ENCODE measurements around the gene MAP3K5. TPM values are rescaled to one million over a fixed set of nuclear protein-coding genes. Genes with fewer than 3 reads are reported as not detected.

MAP3K5 gene
- polyA plus RNA-seq, 3 donors: 9.6 to 12.0 (median 11.1) TPM

- H3K79me2 ChIP-seq (ENCODE audit: insufficient read depth, low read length): no peaks in the 10 kb centered on the region
- no peak overlapping the region for H3K27ac Mint-ChIP-seq
- no peak overlapping the region for H3K27ac ChIP-seq (ENCODE audit: low read depth in 1 of 2, low read length in 2 of 2)
- no peaks in the 10 kb centered on the region for H3K27me3 ChIP-seq (ENCODE audit: control insufficient read depth in 2 of 2, insufficient read depth in 2 of 2, low read length in 2 of 2)
- whole genome bisulfite sequencing (ENCODE audit: insufficient coverage): 100% methylated on average over 1 of the region's 4 CpGs
- H3K4me2 ChIP-seq (replicated peaks; ENCODE audit: extremely low read depth, low read length, poor library complexity, severe bottlenecking): no peak overlapping the region
- no peaks in the 10 kb centered on the region for H3K9me3 ChIP-seq (replicated peaks in 1 of 2; ENCODE audit: control insufficient read depth in 1 of 2, insufficient read depth in 1 of 2, low read length in 2 of 2)
- H3K4me1 Mint-ChIP-seq: peaks cover 20% of the 10 kb centered on the region
- peaks cover 12 to 19% of the 10 kb centered on the region in 2 donors for H3K4me1 ChIP-seq (ENCODE audit: control insufficient read depth in 1 of 2, insufficient read depth in 2 of 2, low read length in 2 of 2)
- H4K20me1 ChIP-seq (ENCODE audit: insufficient read depth, low read length): no peaks in the 10 kb centered on the region
- H3K27me3 Mint-ChIP-seq (ENCODE audit: low read depth in 3 of 3): peaks cover 3 to 5% (median 3%) of the 10 kb centered on the region in 3 donors
- TF ChIP-seq CTCF (IDR thresholded peaks at IDR 0.05): no peak
- no peak overlapping the region for H3K9ac ChIP-seq (ENCODE audit: insufficient read depth, low read length, poor library complexity, severe bottlenecking)
- no peak overlapping the region for H3K4me3 ChIP-seq (replicated peaks in 1 of 3; ENCODE audit: low read depth in 2 of 3, low read length in 3 of 3)
- no peaks in the 10 kb centered on the region for H3K36me3 Mint-ChIP-seq
- intact Hi-C loops (cut with micrococcal nuclease): no loop called here
- no peaks in the 10 kb centered on the region for H3K9me3 Mint-ChIP-seq
- H3K36me3 ChIP-seq (replicated peaks in 1 of 2; ENCODE audit: control insufficient read depth in 1 of 2, insufficient read depth in 2 of 2, low read length in 2 of 2): no peaks in the 10 kb centered on the region
- H2AFZ ChIP-seq (ENCODE audit: insufficient read depth, low read depth, low read length, poor library complexity, severe bottlenecking): no peak overlapping the region
- no peak overlapping the region for H3K4me3 Mint-ChIP-seq
- DNase-seq: no peak
Measured at GRCh38 chr6:136521911-136522310, 270.4 kb downstream of the MAP3K5 start.

GRCh38 chr6:136521427-136521826 is 270.9 kb downstream of the MAP3K5 start:
- Mint-ChIP-seq H3K27ac (no peak overlapping the region), H3K4me1 (peaks cover 16% of the 10 kb centered on the region), H3K36me3 (no peaks in the 10 kb centered on the region), H3K4me3 (no peak overlapping the region), H3K27me3 (ENCODE audit: low read depth in 3 of 3) (peaks cover 1 to 5% (median 3%) of the 10 kb centered on the region in 3 donors), H3K9me3 (no peaks in the 10 kb centered on the region)
- TF ChIP-seq CTCF (IDR thresholded peaks at IDR 0.05): no peak
- no peak overlapping the region for H3K9ac ChIP-seq (ENCODE audit: insufficient read depth, low read length, poor library complexity, severe bottlenecking)
- DNase-seq: peak in 1 of 3 donors; percentile 4
- no peaks in the 10 kb centered on the region for H3K9me3 ChIP-seq (replicated peaks in 1 of 2; ENCODE audit: control insufficient read depth in 1 of 2, insufficient read depth in 1 of 2, low read length in 2 of 2)
- H3K4me3 ChIP-seq (replicated peaks in 1 of 3; ENCODE audit: low read depth in 2 of 3, low read length in 3 of 3): no peak overlapping the region
- H2AFZ ChIP-seq (ENCODE audit: insufficient read depth, low read depth, low read length, poor library complexity, severe bottlenecking): no peak overlapping the region
- no peak overlapping the region for H3K4me2 ChIP-seq (replicated peaks; ENCODE audit: extremely low read depth, low read length, poor library complexity, severe bottlenecking)
- H3K4me1 ChIP-seq (ENCODE audit: control insufficient read depth in 1 of 2, insufficient read depth in 2 of 2, low read length in 2 of 2): peaks cover 9 to 15% of the 10 kb centered on the region in 2 donors
- H4K20me1 ChIP-seq (ENCODE audit: insufficient read depth, low read length): no peaks in the 10 kb centered on the region
- WGBS (ENCODE audit: insufficient coverage): no CpG with 5 or more reads among the region's 2 CpGs
- H3K36me3 ChIP-seq (replicated peaks in 1 of 2; ENCODE audit: control insufficient read depth in 1 of 2, insufficient read depth in 2 of 2, low read length in 2 of 2): no peaks in the 10 kb centered on the region
- no peak overlapping the region for H3K27ac ChIP-seq (ENCODE audit: low read depth in 1 of 2, low read length in 2 of 2)
- no peaks in the 10 kb centered on the region for H3K27me3 ChIP-seq (ENCODE audit: control insufficient read depth in 2 of 2, insufficient read depth in 2 of 2, low read length in 2 of 2)
- intact Hi-C loops (cut with micrococcal nuclease): no loop called here
- H3K79me2 ChIP-seq (ENCODE audit: insufficient read depth, low read length): no peaks in the 10 kb centered on the region

Measured in CD14-positive monocyte (primary cell).